Karpas-422 (cell line): ENCODE data around the gene TKTL2. TPM values are rescaled to one million over a fixed set of nuclear protein-coding genes. Genes with fewer than 3 reads are reported as not detected.

Source experiments
- DNase-seq: peaks from one replicate; pipeline ENCODE4 v3.0.0-alpha.2; 2015
- H2AFZ ChIP-seq: fragments of 200-600 bp; sonication (generic); 2 replicates; pipeline ENCODE4 v1.6.1; 2014; ENCODE audit warnings: antibody characterized with exemption, low read length, mixed read lengths
- H3K27ac ChIP-seq: fragments of 200-600 bp; sonication (generic); 2 replicates; pipeline ENCODE4 v1.5.1; 2014; ENCODE audit warnings: mild to moderate bottlenecking, low read length, moderate library complexity
- H3K27me3 ChIP-seq: fragments of 200-600 bp; sonication (generic); 2 replicates; pipeline ENCODE4 v1.6.1; 2014; ENCODE audit warnings: low read length, mixed read lengths
- H3K36me3 ChIP-seq: fragments of 200-600 bp; sonication (generic); 2 replicates; pipeline ENCODE4 v1.6.1; 2014; ENCODE audit warnings: low read length, mixed read lengths; ENCODE audit not compliant: insufficient read depth
- H3K4me1 ChIP-seq: fragments of 200-600 bp; sonication (generic); 2 replicates; pipeline ENCODE4 v1.6.1; 2014; ENCODE audit warnings: mild to moderate bottlenecking, low read length, mixed read lengths
- H3K4me2 ChIP-seq: fragments of 200-600 bp; sonication (generic); 2 replicates; pipeline ENCODE4 v1.6.1; 2014; ENCODE audit warnings: low read length, low read depth, mild to moderate bottlenecking; ENCODE audit not compliant: poor library complexity, severe bottlenecking
- H3K4me3 ChIP-seq: fragments of 200-600 bp; sonication (generic); 2 replicates; pipeline ENCODE4 v1.5.1; 2014; ENCODE audit warnings: mild to moderate bottlenecking, antibody characterized with exemption, low read length, mixed read lengths
- H3K79me2 ChIP-seq: fragments of 200-600 bp; sonication (generic); 2 replicates; pipeline ENCODE4 v1.6.1; 2014; ENCODE audit warnings: mild to moderate bottlenecking, low read length, mixed read lengths
- H3K9ac ChIP-seq: fragments of 200-600 bp; sonication (generic); 2 replicates; pipeline ENCODE4 v1.6.0; 2014; ENCODE audit warnings: low read length
- H3K9me2 ChIP-seq: fragments of 200-600 bp; sonication (generic), shearing (Covaris generic); replicated peaks from 2 replicates; pipeline ENCODE4 v1.6.0; 2014; ENCODE audit warnings: mild to moderate bottlenecking, low read length, moderate library complexity; ENCODE audit not compliant: insufficient read depth
- H3K9me3 ChIP-seq: fragments of 300-700, 200-600 bp; sonication (generic); 2 replicates; pipeline ENCODE4 v1.6.1; 2014; ENCODE audit warnings: low read length, mixed read lengths
- H4K20me1 ChIP-seq: fragments of 200-600 bp; sonication (generic); 2 replicates; pipeline ENCODE4 v1.6.1; 2014; ENCODE audit warnings: mild to moderate bottlenecking, antibody characterized with exemption, low read length, low read depth; ENCODE audit not compliant: insufficient read depth
- total RNA-seq: library from RNA; depleted of rRNA; stranded (reverse); fragments of >200 nt; shearing (Covaris generic); gene quantifications from 2 replicates; pipeline ENCODE4 v1.2.3, GENCODE V29; 2014; ENCODE audit warnings: low replicate concordance

TKTL2 gene
- total RNA-seq, 1 experiment from 2014 or later = not detected

DNA sequence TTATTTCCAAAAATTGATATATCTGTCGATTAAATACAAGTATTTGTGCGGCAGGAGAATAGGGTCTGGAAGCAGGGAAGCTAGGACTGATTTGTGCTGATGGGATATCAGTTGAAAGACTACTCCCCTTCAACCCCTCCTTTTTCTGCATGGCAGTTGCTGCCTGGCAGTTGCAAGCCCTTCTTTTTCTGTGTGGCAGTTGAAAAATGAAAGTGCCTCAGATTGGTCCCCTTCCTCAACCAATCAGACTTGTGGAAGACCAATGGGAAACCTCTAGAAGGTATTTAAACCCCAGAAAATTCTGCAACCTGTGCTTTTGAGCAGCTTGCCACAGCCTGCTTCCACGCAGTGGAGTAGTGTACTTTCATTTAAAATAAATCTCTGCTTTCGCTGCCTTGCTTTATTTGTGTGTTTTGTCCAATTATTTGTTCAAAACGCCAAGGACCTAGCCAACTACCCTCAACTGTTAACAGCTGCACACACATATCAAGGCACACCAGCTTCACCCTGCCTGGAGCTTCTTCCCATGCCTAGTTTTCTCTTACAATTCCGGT, 19.5 kb upstream of the TKTL2 start:
- H2AFZ ChIP-seq = no peak overlapping the region
- peak overlapping the region; percentile 86 for H3K27ac ChIP-seq
- H3K4me3 ChIP-seq = peak overlapping the region; percentile 85
- DNase-seq = peak; percentile 71
- H3K36me3 ChIP-seq = peaks cover 14% of the 10 kb centered on the region
- no peaks in the 10 kb centered on the region for H4K20me1 ChIP-seq
- H3K79me2 ChIP-seq = peaks cover 36% of the 10 kb centered on the region
- H3K4me1 ChIP-seq = peaks cover 23% of the 10 kb centered on the region
- no peaks in the 10 kb centered on the region for H3K9me3 ChIP-seq
- H3K9me2 ChIP-seq = no peaks in the 10 kb centered on the region
- H3K4me2 ChIP-seq = peak overlapping the region; percentile 83
- no peaks in the 10 kb centered on the region for H3K27me3 ChIP-seq
- H3K9ac ChIP-seq = peak overlapping the region; percentile 91

DNA sequence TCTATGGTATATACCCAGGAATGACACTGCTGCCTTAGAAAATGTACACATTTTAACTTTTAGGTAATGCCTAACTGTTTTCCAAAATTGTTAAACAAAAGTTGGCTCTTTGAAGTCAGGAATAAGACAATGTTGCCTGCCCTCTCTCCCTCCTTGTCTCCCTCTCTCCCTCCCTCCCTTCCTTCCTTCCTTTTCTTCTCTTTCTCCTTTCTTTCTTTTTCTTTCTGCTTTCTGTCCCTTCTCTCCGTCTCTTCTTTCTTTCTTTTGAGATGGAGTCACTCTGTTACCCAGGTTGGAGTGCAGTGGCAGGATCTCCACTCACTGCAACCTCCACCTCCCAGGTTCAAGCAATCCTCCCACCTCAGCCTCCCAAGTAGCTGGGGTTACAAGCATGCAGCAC, 16.4 kb upstream of the TKTL2 start:
- Histone ChIP-seq H3K9me2 (no peaks in the 10 kb centered on the region), H4K20me1 (no peaks in the 10 kb centered on the region), H3K79me2 (peaks cover 5% of the 10 kb centered on the region), H3K9me3 (no peaks in the 10 kb centered on the region), H3K4me2 (no peak overlapping the region), H3K9ac (no peak overlapping the region), H3K4me1 (peaks cover 13% of the 10 kb centered on the region), H3K4me3 (no peak overlapping the region), H3K36me3 (no peaks in the 10 kb centered on the region), H3K27me3 (no peaks in the 10 kb centered on the region), H3K27ac (no peak overlapping the region), H2AFZ (no peak overlapping the region)
- DNase-seq = no peak

GRCh38 chr4:163486321-163486720, 12.8 kb upstream of the TKTL2 start:
- Histone ChIP-seq H3K4me3 (no peak overlapping the region), H3K4me1 (peaks cover 13% of the 10 kb centered on the region), H3K4me2 (no peak overlapping the region), H3K9ac (no peak overlapping the region), H3K9me2 (no peaks in the 10 kb centered on the region), H2AFZ (no peak overlapping the region), H3K9me3 (no peaks in the 10 kb centered on the region), H3K36me3 (no peaks in the 10 kb centered on the region), H4K20me1 (no peaks in the 10 kb centered on the region), H3K27me3 (no peaks in the 10 kb centered on the region), H3K27ac (no peak overlapping the region), H3K79me2 (no peaks in the 10 kb centered on the region)
- DNase-seq = no peak

DNA sequence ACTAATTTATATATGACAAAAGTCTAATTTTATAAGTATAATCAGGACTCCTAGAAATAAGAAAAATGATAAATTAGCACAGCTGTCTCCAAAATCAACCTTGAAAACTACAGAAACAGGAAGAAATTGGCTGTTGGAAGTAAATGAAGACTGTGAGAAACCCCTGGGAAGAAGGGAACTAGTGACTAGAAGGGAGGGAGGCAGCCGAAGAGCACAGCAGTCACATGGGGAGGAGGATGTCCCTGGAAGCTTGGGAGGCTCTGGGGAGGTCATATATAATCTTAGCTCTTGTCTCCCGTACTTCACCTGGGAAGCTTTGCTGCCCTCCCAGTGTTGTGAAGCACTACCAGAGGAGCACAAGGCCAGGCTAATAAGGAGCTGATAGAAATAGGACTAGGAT, 12.0 kb upstream of the TKTL2 start:
- H3K36me3 ChIP-seq = no peaks in the 10 kb centered on the region
- H3K27me3 ChIP-seq = no peaks in the 10 kb centered on the region
- no peak for DNase-seq
- H2AFZ ChIP-seq = no peak overlapping the region
- no peak overlapping the region for H3K4me3 ChIP-seq
- H3K4me2 ChIP-seq = no peak overlapping the region
- no peaks in the 10 kb centered on the region for H3K9me2 ChIP-seq
- peaks cover 13% of the 10 kb centered on the region for H3K4me1 ChIP-seq
- no peak overlapping the region for H3K27ac ChIP-seq
- H3K9ac ChIP-seq = no peak overlapping the region
- H3K79me2 ChIP-seq = no peaks in the 10 kb centered on the region
- H4K20me1 ChIP-seq = no peaks in the 10 kb centered on the region
- H3K9me3 ChIP-seq = no peaks in the 10 kb centered on the region

- Histone ChIP-seq H3K27me3 (no peaks in the 10 kb centered on the region), H3K27ac (no peak overlapping the region), H3K36me3 (no peaks in the 10 kb centered on the region), H3K9ac (no peak overlapping the region), H3K9me2 (no peaks in the 10 kb centered on the region), H3K4me2 (no peak overlapping the region), H3K79me2 (no peaks in the 10 kb centered on the region), H3K4me1 (peaks cover 13% of the 10 kb centered on the region), H3K9me3 (no peaks in the 10 kb centered on the region), H4K20me1 (no peaks in the 10 kb centered on the region), H3K4me3 (no peak overlapping the region), H2AFZ (no peak overlapping the region)
- peak; percentile 93 for DNase-seq
These were observed 11.4 kb upstream of the TKTL2 start for GRCh38 chr4:163484906-163485305.

DNA sequence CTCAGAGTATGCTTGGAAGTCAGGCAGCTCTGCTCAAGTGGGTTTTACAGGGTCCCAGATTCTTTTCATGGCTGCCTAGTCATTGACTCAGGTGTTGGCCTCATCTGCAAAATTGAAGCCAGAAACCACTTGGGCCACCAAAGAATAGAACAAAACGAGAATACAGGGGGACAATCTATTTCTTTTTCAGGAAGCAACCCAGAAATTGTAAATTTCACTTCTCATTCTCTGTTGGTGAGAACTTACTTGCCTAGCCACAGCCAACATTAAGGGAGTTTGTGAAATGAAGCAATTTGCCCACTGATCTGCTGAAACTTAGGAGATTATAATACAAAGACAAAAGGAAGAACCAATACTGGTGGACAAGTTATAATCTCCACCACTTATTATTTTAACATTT, 8.6 kb upstream of the TKTL2 start:
- Histone ChIP-seq H3K4me3 (no peak overlapping the region), H3K4me2 (no peak overlapping the region), H2AFZ (no peak overlapping the region), H3K27ac (no peak overlapping the region), H3K9me3 (no peaks in the 10 kb centered on the region), H3K4me1 (peaks cover 9% of the 10 kb centered on the region), H3K36me3 (no peaks in the 10 kb centered on the region), H3K79me2 (no peaks in the 10 kb centered on the region), H3K9ac (no peak overlapping the region), H3K27me3 (no peaks in the 10 kb centered on the region), H4K20me1 (no peaks in the 10 kb centered on the region), H3K9me2 (no peaks in the 10 kb centered on the region)
- DNase-seq = no peak

GRCh38 chr4:163476761-163477438, 3.3 kb upstream of the TKTL2 start:
- DNase-seq = no peak
- Histone ChIP-seq H3K27ac (no peak overlapping the region), H4K20me1 (no peaks in the 10 kb centered on the region), H3K4me3 (no peak overlapping the region), H2AFZ (no peak overlapping the region), H3K9me2 (no peaks in the 10 kb centered on the region), H3K27me3 (no peaks in the 10 kb centered on the region), H3K4me2 (no peak overlapping the region), H3K36me3 (no peaks in the 10 kb centered on the region), H3K79me2 (no peaks in the 10 kb centered on the region), H3K9ac (no peak overlapping the region), H3K9me3 (no peaks in the 10 kb centered on the region), H3K4me1 (no peaks in the 10 kb centered on the region)

DNA sequence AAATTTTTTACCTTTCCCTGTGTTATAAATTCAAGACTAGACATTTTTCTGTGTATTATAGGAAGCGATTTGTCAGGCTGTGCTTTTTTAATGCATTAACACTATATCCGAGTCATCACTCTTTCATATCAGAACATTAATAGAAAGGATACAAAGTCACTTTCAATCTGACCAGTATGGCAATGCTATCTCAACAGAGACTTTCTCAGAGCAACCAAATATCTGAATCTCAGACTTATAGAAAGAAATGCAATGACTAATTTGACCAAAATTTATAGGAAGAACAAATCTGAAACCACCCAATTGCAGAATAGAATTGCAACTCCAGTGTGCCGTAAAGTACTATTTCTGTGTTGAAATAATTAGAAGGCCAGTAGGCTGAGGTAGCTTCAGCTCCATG, 473 bp upstream of the TKTL2 start:
- Histone ChIP-seq H3K9me2 (no peaks in the 10 kb centered on the region), H4K20me1 (no peaks in the 10 kb centered on the region), H3K27me3 (no peaks in the 10 kb centered on the region), H3K9ac (no peak overlapping the region), H3K36me3 (no peaks in the 10 kb centered on the region), H3K4me1 (no peaks in the 10 kb centered on the region), H3K27ac (no peak overlapping the region), H2AFZ (no peak overlapping the region), H3K79me2 (no peaks in the 10 kb centered on the region), H3K4me3 (no peak overlapping the region), H3K4me2 (no peak overlapping the region), H3K9me3 (no peaks in the 10 kb centered on the region)
- DNase-seq = no peak
